Neutrophil (primary cell): Measurements from ENCODE around the gene TSC22D1.

Source experiments
- H3K27ac ChIP-seq: fragments of 200-600 bp; sonication (generic); 2 replicates; pipeline ENCODE4 v1.5.1; 2016; ENCODE audit warnings: mild to moderate bottlenecking, moderate library complexity
- H3K27me3 ChIP-seq: fragments of 200-600 bp; sonication (generic); 2 replicates; pipeline ENCODE4 v1.6.0; 2016; ENCODE audit warnings: mild to moderate bottlenecking
- H3K36me3 ChIP-seq: fragments of 200-600 bp; sonication (generic); 2 replicates; pipeline ENCODE4 v1.5.1; 2017
- H3K4me1 ChIP-seq, 2 experiments: fragments of 200-600 bp in 1 of 2; sonication (generic) in 1 of 2; 1 replicate in 1 of 2; 2 replicates in 1 of 2; pipeline versions ENCODE4 v1.5.1 to v1.6.1; 2013 to 2016; ENCODE audit warnings: low read depth in 1 of 2, low read length in 1 of 2, mild to moderate bottlenecking in 1 of 2, moderate library complexity in 1 of 2; ENCODE audit not compliant: control insufficient read depth in 1 of 2, insufficient read depth in 1 of 2
- H3K4me3 ChIP-seq, 2 experiments: fragments of 200-600 bp in 1 of 2; sonication (generic) in 1 of 2; 1 replicate in 1 of 2; 2 replicates in 1 of 2; pipeline ENCODE4 v1.5.1; 2013 to 2016; ENCODE audit warnings: low read depth in 1 of 2, low read length in 1 of 2, mild to moderate bottlenecking in 1 of 2, moderate library complexity in 1 of 2
- H3K9me3 ChIP-seq: fragments of 200-600 bp; sonication (generic); 2 replicates; pipeline ENCODE4 v1.5.1; 2016
- CTCF ChIP-seq: fragments of 200-600 bp; sonication (generic); IDR thresholded peaks from 2 replicates; pipeline ENCODE4 v1.5.1; 2016; ENCODE audit warnings: antibody characterized with exemption

TSC22D1 gene

DNA sequence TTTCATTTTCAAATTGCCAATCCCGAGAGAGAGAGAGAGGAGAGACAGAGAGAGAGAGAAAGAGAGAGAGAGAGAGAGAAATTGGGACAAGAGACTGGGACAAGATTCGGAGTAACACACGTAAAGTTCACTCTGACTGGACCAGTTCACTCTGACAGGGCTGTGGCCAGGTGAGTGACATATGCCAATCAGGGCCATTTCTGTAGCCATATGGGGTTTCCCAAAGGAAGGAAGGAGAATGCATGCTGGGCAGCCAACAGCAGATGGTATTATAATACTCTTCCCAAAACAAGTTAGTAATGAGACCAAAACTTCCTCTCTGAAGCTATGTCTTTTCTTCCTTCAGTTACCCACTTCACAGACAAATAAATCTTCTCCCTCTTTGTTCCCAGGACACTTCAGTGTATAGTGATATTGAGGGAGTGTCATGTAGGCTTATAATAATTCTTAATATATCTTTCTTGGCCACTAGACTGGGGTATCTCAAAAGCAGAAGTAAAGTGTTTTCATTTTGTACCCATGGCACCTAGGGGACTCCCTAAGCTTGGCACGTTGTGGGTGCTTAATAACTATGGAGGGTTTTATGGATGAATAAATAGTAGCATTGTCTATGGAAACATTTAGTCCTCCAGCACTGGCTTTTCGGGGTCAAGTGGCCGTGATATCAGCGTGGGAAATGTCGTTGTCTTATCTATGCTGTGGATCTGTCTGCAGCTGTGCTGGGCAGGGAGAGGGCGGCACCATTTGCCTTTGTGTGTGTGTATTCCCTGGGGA is 150.9 kb downstream of the TSC22D1 start:
- Histone ChIP-seq H3K4me1 (peaks cover 0 to 4% of the 10 kb centered on the region in 2 experiments), H3K27me3 (no peaks in the 10 kb centered on the region)
- TF ChIP-seq CTCF = no peak

GRCh38 chr13:44423824-44424223 is 152.3 kb downstream of the TSC22D1 start:
- Histone ChIP-seq H3K27me3 (no peaks in the 10 kb centered on the region), H3K4me3 (no peak overlapping the region), H3K27ac (no peak overlapping the region), H3K9me3 (no peaks in the 10 kb centered on the region), H3K36me3 (no peaks in the 10 kb centered on the region), H3K4me1 (peaks cover 8 to 11% of the 10 kb centered on the region in 2 experiments)
- no peak for TF ChIP-seq CTCF

More for the DNA sequence above, 150.9 kb downstream of the TSC22D1 start:
- H3K27ac ChIP-seq = no peak overlapping the region
- no peaks in the 10 kb centered on the region for H3K9me3 ChIP-seq
- no peak overlapping the region for H3K4me3 ChIP-seq
- H3K36me3 ChIP-seq = no peaks in the 10 kb centered on the region

DNA sequence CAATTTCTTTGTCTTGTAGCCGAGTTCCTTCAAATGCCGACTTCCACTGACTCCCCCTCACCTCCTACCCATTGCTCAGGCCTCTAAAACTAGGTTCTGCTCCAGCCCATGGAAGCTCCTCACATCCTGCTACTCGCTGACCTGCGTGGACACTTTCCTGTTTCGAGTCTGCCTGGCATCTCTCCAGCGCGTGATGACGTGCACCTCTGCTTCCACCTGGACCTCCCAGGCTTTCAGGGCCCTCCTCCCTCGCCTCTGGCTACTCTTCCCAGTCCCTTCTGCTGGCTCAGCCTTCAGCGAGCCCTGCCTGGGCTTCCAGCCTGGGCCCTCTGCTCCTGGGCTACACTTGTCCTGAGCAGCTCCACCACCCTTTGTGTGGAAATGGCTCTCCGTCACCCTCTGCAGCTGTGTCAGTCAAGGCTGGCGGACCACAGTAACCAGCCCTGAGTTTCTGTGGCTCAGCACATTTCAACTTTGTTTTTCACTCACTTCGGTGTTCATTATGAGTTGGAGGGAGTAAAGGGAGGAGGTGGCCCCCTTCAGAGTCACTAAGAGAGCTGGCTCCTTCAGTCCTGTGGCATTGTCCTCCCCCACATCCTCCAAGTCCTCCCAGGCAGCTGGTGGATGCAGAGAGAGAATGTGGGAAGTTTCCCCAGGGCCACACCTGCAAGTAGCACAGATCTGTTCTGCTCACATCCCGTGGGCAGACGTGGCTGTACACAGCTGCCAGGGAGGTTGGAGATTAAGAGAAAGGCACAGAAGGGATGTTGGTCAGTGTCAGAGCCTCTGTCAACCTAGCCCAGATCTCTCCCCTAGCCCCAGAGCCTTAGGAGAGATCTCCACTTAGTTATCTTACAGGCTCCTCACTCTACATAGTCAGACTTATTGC is 153.1 kb downstream of the TSC22D1 start:
- TF ChIP-seq CTCF = no peak
- no peak overlapping the region for H3K27ac ChIP-seq

GRCh38 chr13:44421853-44422525 is 154.1 kb downstream of the TSC22D1 start:
- no peaks in the 10 kb centered on the region for H3K36me3 ChIP-seq
- H3K4me1 ChIP-seq = peaks cover 26 to 30% of the 10 kb centered on the region in 2 experiments
- no peak overlapping the region for H3K4me3 ChIP-seq
- TF ChIP-seq CTCF = no peak
- H3K27ac ChIP-seq = no peak overlapping the region
- no peaks in the 10 kb centered on the region for H3K27me3 ChIP-seq
- no peaks in the 10 kb centered on the region for H3K9me3 ChIP-seq

More for the DNA sequence above, 153.1 kb downstream of the TSC22D1 start:
- Histone ChIP-seq H3K4me3 (no peak overlapping the region), H3K36me3 (no peaks in the 10 kb centered on the region), H3K27me3 (no peaks in the 10 kb centered on the region), H3K9me3 (no peaks in the 10 kb centered on the region), H3K4me1 (peaks cover 16 to 20% of the 10 kb centered on the region in 2 experiments)

DNA sequence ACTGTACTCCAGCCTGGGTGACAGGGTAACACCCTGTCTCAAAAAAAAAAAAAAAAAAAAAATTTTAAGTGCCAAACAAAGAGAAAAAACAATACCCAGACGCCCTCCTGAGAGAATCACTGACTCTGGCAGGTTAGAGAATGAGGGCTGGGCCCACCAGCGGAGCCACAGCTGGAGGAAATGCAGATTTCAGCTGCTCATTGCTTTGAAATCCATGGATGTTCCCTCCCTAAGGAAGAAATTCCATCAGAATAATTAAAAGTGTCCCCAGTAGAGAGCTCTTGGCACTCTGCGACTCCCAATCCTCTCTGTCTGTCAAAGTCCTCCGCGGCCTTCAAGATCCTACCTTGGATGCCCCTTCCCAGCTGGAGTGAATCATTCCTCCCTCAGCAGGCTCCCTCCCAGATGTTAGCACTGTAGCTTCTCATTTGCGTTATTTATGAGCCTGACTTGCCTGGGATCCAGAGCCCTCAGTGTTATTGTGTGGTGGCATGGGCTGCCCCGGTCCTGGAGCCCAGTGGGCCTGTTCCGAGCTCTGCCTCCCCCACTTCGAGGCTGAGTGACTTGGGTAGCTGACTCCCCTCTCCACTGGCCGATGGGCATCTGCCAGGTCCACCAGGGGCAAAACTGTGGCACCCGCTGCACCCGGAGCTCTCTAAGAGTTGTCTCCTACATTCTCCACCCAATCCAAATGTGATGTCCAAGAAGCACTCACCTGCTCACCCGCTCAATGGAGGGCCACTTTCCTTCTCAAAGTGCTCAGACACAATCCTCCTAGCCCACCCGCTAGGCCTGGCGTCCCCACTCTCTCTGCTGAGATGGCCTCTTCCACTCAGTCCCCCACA is 155.5 kb downstream of the TSC22D1 start:
- no peaks in the 10 kb centered on the region for H3K36me3 ChIP-seq
- H3K27me3 ChIP-seq = no peaks in the 10 kb centered on the region
- no peak for TF ChIP-seq CTCF
- no peak overlapping the region for H3K27ac ChIP-seq
- no peaks in the 10 kb centered on the region for H3K9me3 ChIP-seq
- peaks cover 40 to 42% of the 10 kb centered on the region in 2 experiments for H3K4me1 ChIP-seq
- H3K4me3 ChIP-seq = no peak overlapping the region
